PC-3 (cell line): ENCODE data around the gene MN1. TPM values are rescaled to one million over a fixed set of nuclear protein-coding genes. Genes with fewer than 3 reads are reported as not detected.

Experiments
- ATAC-seq: fragments of 200-7000 bp; cut with Tn5 transposase; 2 replicates; pipeline ENCODE4 v1.9.1; 2020; ENCODE audit warnings: mild to moderate bottlenecking, moderate library complexity
- BruUV-seq: library from RNA; stranded (reverse); fragments of 400-500 nt; replicated peaks from 2 replicates; lab custom pipeline; 2021; lab: Mats Ljungman, UMichigan
- CTCF ChIA-PET: fragments of 300-600 bp; sonication (Branson Sonifier 250); formaldehyde crosslinking; loops from one replicate; lab custom pipeline; 2022; ENCODE audit warnings: antibody characterized with exemption; lab: Charles Lee
- POLR2A ChIA-PET: fragments of 300-600 bp; sonication (Branson Sonifier 250); formaldehyde crosslinking; loops from one replicate; lab custom pipeline; 2022; ENCODE audit warnings: antibody characterized with exemption; ENCODE audit not compliant: unreplicated experiment; lab: Charles Lee
- DNase-seq: peaks from one replicate; pipeline ENCODE4 v3.0.0-alpha.2; 2015
- H2AFZ ChIP-seq: fragments of 300-600 bp; sonication (generic); 2 replicates; pipeline ENCODE4 v1.6.0; 2016; ENCODE audit warnings: antibody characterized with exemption, low read length
- H3F3A ChIP-seq: fragments of 300-600 bp; sonication (generic); one replicate; pipeline ENCODE4 v1.6.0; 2017; ENCODE audit warnings: antibody characterized with exemption, low read length, control low read depth, mild to moderate bottlenecking; ENCODE audit not compliant: unreplicated experiment
- H3K27ac ChIP-seq: fragments of 300-600 bp; sonication (generic); 2 replicates; pipeline ENCODE4 v1.5.1; 2016; ENCODE audit warnings: mild to moderate bottlenecking, low read length
- H3K27me3 ChIP-seq: fragments of 300-600 bp; sonication (generic); 2 replicates; pipeline ENCODE4 v1.6.1; 2016; ENCODE audit warnings: low read length, mixed read lengths
- H3K36me3 ChIP-seq: fragments of 300-600 bp; sonication (generic); 2 replicates; pipeline ENCODE4 v1.6.1; 2016; ENCODE audit warnings: low read depth, mixed run types, low read length, mixed read lengths
- H3K4me1 ChIP-seq: fragments of 300-600 bp; sonication (generic); 2 replicates; pipeline ENCODE4 v1.5.1; 2016; ENCODE audit warnings: low read length; ENCODE audit not compliant: insufficient read depth
- H3K4me2 ChIP-seq: fragments of 300-600 bp; sonication (generic); 2 replicates; pipeline ENCODE4 v1.6.0; 2016; ENCODE audit warnings: low read length
- H3K4me3 ChIP-seq: fragments of 300-600 bp; sonication (generic); 2 replicates; pipeline ENCODE4 v1.5.1; 2016; ENCODE audit warnings: mild to moderate bottlenecking, low read length, mixed read lengths
- H3K79me2 ChIP-seq: fragments of 300-600 bp; sonication (generic); 2 replicates; pipeline ENCODE4 v1.6.1; 2017; ENCODE audit warnings: low read length, mixed read lengths
- H3K9ac ChIP-seq: fragments of 300-600 bp; sonication (generic); 2 replicates; pipeline ENCODE4 v1.6.0; 2016; ENCODE audit warnings: mild to moderate bottlenecking, low read length
- H3K9me2 ChIP-seq: fragments of 300-600 bp; sonication (generic); replicated peaks from 2 replicates; pipeline ENCODE4 v1.6.1; 2016; ENCODE audit warnings: mixed run types, low read length, mixed read lengths
- H3K9me3 ChIP-seq: fragments of 300-600 bp; sonication (generic); 2 replicates; pipeline ENCODE4 v1.6.1; 2016; ENCODE audit warnings: low read length, mixed read lengths
- H4K20me1 ChIP-seq: fragments of 300-600 bp; sonication (generic); 2 replicates; pipeline ENCODE4 v1.6.1; 2016; ENCODE audit warnings: low read length, mixed read lengths
- CTCF ChIP-seq: fragments of 300-600 bp; sonication (generic); conservative IDR thresholded peaks from 2 replicates; pipeline ENCODE4 v1.5.1; 2017; ENCODE audit warnings: antibody characterized with exemption, low read depth, mild to moderate bottlenecking, low read length
- EZH2 ChIP-seq: fragments of 300-600 bp; sonication (generic); IDR thresholded peaks from one replicate; pipeline ENCODE4 v1.6.1; 2017; ENCODE audit warnings: antibody characterized with exemption, mild to moderate bottlenecking, low read length; ENCODE audit not compliant: unreplicated experiment
- EZH2phosphoT487 ChIP-seq: fragments of 300-600 bp; sonication (generic); IDR thresholded peaks from 2 replicates; pipeline ENCODE4 v1.6.1; 2018; ENCODE audit warnings: mild to moderate bottlenecking, antibody characterized with exemption, low read length, borderline replicate concordance
- intact Hi-C: fragments of 100-400 bp; cut with micrococcal nuclease; formaldehyde crosslinking; loops from 2 replicates; pipeline ENCODE4 v1.9.0; 2023
- total RNA-seq: library from RNA; depleted of rRNA; stranded (reverse); fragments of >200 nt; gene quantifications from 2 replicates; pipeline ENCODE4 v1.2.3, GENCODE V29; 2014

Gene MN1
- total RNA-seq, 1 experiment from 2014 or later, result 2.7 TPM

GRCh38 chr22:27844656-27845591 is 43.4 kb upstream of the MN1 start:
- H3K36me3 ChIP-seq, result no peaks in the 10 kb centered on the region; the same call in 1 of the 2 replicates
- ChIA-PET POLR2A (no interaction called here), CTCF (no interaction called here)
- H4K20me1 ChIP-seq, result no peaks in the 10 kb centered on the region
- intact Hi-C loops, result no loop called here
- H3K27ac ChIP-seq, result no peak overlapping the region
- no peaks in the 10 kb centered on the region for H3K4me1 ChIP-seq
- DNase-seq, result no peak
- no peak overlapping the region for H2AFZ ChIP-seq
- no TSS peak for BruUV-seq
- no peak overlapping the region for H3K4me3 ChIP-seq
- no peaks in the 10 kb centered on the region for H3K27me3 ChIP-seq
- TF ChIP-seq EZH2 (no peak), CTCF (no peak), EZH2phosphoT487 (no peak)
- H3K79me2 ChIP-seq, result no peaks in the 10 kb centered on the region
- H3K4me2 ChIP-seq, result no peak overlapping the region
- H3F3A ChIP-seq, result no peaks in the 10 kb centered on the region
- no peaks in the 10 kb centered on the region for H3K9me3 ChIP-seq
- no peak for ATAC-seq
- H3K9me2 ChIP-seq, result no peaks in the 10 kb centered on the region
- no peak overlapping the region for H3K9ac ChIP-seq

GRCh38 chr22:27844256-27844655 is 42.7 kb upstream of the MN1 start:
- H3K27me3 ChIP-seq, result no peaks in the 10 kb centered on the region
- H2AFZ ChIP-seq, result no peak overlapping the region
- TF ChIP-seq CTCF (no peak), EZH2 (no peak), EZH2phosphoT487 (no peak)
- no peaks in the 10 kb centered on the region for H3F3A ChIP-seq
- no peak for DNase-seq
- no peaks in the 10 kb centered on the region for H3K9me2 ChIP-seq
- intact Hi-C loops, result no loop called here
- H3K27ac ChIP-seq, result no peak overlapping the region
- POLR2A ChIA-PET, result no interaction called here
- no peak overlapping the region for H3K9ac ChIP-seq
- ATAC-seq, result no peak
- H3K79me2 ChIP-seq, result no peaks in the 10 kb centered on the region
- H3K36me3 ChIP-seq, result no peaks in the 10 kb centered on the region; the same call in 1 of the 2 replicates
- BruUV-seq, result no TSS peak
- CTCF ChIA-PET, result no interaction called here
- no peak overlapping the region for H3K4me2 ChIP-seq
- H3K4me1 ChIP-seq, result no peaks in the 10 kb centered on the region
- no peaks in the 10 kb centered on the region for H3K9me3 ChIP-seq
- H3K4me3 ChIP-seq, result no peak overlapping the region
- no peaks in the 10 kb centered on the region for H4K20me1 ChIP-seq

GRCh38 chr22:27843441-27843840 is 41.9 kb upstream of the MN1 start:
- TF ChIP-seq EZH2phosphoT487, result no peak
- no peak for TF ChIP-seq CTCF
- no peak for TF ChIP-seq EZH2
- no TSS peak for BruUV-seq
- no peak overlapping the region for H2AFZ ChIP-seq
- no peaks in the 10 kb centered on the region for H3F3A ChIP-seq
- no peak overlapping the region for H3K4me2 ChIP-seq
- no peaks in the 10 kb centered on the region for H3K27me3 ChIP-seq
- ChIA-PET POLR2A (no interaction called here), CTCF (no interaction called here)
- ATAC-seq (no peak), DNase-seq (no peak)
- intact Hi-C loops, result no loop called here
- H3K4me1 ChIP-seq, result no peaks in the 10 kb centered on the region
- no peaks in the 10 kb centered on the region; the same call in 1 of the 2 replicates for H3K36me3 ChIP-seq
- no peaks in the 10 kb centered on the region for H4K20me1 ChIP-seq
- no peak overlapping the region for H3K4me3 ChIP-seq
- H3K9me2 ChIP-seq, result no peaks in the 10 kb centered on the region
- no peaks in the 10 kb centered on the region for H3K9me3 ChIP-seq
- no peak overlapping the region for H3K27ac ChIP-seq
- no peaks in the 10 kb centered on the region for H3K79me2 ChIP-seq
- H3K9ac ChIP-seq, result no peak overlapping the region
